ENCODE measurements around the gene NEK7.

The NEK7 gene

DNA sequence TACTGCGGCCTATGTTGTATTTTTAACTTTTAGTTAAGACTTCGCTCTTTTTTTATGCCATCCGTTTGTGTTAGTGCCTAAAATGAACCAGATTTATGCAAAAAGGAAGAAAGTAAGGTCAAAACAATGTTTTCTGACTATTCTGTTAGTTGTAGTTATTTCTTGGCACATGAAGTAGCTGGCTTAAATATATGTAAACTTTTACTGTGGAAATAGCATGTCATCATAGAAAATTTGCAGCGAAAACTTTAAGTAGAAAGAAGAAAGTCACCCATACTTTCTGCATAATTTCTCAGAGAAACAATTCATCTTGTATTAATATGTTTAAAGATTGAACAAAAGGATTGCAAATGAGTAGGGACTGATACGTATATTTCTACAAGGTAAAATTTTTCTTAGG is 106.4 kb downstream of the NEK7 start:
- DNase-seq = no peak

DNA sequence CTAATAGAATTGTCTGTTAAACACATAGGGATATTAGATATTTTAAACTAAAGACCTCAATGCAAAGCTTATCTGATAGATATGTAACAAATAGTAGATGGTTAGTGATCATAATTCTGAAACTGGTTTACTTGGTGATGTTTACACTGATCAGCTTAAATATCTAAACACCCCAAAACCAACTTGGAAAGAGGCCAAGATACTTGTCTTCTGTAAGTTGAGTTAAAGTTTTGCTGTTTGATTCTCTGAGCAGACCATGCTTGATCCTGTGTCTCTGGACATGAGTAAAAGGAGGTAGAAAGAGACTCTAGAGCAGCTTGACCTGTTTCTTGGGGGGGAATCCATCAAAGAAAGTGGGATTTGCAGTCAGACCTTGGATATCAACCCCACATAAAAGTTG is 107.5 kb downstream of the NEK7 start:
- DNase-seq = no peak

DNA sequence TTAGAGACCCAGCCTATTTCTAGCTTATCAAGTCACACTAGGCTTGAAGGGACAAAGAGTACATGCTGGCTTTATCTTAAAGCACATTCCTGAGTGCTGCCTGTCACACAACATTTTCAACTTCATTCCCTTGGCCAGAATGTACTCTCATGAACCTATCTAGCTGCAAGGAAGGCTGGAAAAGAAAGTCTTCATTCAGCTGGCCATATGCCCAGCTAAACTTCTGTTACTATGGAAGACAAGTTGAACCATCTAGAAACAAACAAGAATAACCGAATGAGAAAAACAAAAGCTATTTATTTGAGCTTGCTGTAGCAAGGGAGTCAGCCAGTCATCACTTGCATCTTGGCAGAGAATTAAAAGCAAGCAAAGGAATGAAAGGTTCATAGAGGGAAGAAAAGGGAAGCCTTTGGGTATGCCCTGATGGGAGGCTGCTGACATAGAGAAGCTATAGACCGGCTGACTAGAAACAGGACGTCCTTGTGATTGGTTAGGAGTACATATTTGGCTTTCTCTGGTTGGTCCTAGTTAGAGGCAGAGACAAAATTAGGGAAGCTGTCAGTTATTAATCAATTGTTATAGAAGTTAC is 108.4 kb downstream of the NEK7 start:
- DNase-seq = no peak

DNA sequence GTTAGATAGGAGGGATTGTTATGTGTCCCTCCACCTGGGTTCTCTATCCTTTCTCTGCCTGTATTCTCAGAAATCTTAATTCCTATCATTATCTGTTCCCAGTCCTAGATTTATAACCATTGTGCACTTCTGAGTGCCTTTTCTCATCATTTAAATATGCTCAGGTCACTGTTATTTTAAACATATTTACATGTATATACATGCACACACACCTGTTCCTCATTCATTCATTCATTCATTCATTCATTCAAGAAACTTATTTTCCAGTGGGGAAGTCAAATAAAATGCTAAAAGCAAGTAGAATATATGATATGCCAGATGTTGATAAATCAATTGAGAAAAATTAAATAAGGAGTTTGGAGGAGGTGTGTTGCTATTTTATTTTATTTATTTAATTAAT is 110.3 kb downstream of the NEK7 start:
- DNase-seq = no peak

DNA sequence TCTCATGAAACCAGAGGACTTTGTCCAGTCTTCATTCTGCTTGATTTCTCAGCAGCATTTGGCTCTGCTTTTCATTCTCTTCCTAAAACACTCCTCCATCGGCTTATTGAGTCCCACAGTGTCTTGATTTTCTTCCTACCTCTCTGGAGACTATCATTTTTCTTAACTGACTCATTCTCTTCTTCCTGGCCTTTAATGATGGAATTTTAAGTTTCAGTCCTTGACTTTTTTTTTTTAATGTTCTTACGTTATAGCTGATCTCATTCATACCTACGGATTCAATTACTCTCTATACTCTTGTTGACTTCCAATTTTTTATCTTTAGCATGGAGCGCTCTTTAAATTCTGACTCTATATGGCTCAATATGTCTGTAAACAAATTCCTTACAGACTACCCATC is 111.1 kb downstream of the NEK7 start:
- no peak for DNase-seq

DNA sequence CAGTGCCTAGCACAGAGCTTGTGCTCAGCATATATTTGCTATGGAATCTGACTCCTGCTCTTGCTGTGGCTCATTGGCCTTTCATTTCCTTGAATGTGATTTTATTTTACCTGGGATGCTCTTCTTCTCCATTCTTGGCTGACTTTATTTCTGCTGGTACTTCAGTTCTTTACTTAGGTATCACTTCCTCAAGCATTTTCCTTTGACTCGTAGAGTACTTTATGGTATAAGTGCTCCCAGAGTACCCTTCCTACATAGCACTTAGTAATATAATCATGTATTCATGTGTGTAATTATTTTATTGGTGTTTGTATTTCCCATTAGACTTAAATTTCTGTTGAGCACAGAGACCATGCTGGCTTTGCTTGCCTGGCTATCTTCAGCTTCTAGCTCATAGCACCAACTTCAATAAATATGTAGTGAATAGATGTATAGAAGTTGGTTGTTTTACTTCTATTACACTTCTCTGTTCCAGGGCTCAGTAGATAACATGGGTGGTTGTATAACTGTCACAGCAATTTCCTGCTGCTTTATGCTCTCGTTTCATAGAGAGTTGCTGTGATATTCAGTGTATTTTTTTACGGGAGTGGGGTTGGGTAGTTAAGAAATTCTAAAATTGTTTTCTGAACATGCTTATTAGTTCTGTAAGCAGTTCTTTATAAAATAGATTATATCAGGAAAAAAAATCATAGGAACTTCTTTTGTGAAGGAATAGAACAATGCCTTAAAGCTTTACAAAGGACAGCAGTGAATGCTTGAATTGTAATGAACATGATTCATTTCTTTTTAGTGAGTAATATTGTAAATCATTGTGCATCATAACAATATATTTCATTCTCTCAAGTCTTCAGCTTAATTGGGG is 112.2 kb downstream of the NEK7 start:
- no peak for DNase-seq

DNA sequence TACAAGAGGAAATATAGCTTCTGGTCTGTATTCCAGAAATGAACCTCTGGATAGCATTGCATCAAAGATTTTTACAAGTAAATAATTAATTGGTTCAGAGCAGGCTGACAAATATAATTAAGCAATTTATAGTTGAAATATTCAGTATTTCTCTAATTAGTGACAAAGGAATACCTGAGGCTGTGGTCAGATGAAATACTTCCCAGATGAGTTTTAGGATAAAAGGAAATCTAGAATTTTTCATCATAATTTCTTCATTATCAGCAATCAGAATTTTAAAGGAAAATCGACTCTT is 112.8 kb downstream of the NEK7 start:
- DNase-seq = no peak

DNA sequence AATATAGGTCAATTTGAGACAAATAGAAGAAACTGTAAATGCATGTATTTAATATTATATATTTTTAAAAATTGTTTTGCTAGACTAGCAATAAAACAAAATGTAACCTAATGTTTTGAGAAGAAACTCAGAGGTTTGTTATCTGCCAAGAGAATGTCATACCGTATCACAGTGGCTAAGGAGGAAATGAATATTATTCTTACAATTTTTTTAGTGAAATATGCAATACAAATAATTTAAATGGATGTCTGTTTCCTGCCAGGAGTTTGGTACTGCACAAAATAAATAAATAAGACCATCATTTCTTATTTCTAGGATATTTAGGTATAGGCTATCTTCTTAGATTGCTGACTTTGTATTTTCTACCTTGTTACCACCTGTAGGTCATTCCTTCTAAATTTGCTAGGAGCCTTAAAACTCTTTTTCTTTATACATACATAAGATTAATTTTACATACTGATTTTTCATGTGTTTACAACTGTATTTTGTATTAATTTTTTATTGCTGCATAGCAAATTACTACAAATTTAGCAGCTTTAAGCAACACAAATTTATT is 113.6 kb downstream of the NEK7 start:
- no peak for DNase-seq

DNA sequence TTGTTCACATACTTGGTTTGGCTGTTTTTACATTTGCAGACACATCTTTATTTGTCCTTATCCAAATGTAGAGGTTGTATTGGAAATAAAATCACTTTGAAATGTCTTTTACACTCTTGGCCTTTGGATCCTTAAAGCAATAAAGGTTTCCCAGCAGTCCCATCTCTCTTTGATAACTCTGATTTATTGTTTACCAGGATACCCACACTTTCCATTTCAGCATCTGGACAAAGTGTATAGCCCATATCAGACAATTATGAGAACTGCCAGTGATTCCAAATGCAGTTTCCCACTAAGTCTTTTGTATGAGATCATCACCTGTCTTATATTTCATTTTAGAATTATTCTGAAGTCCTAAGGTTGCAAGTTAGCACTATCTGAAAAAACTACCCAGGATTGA is 114.7 kb downstream of the NEK7 start:
- DNase-seq = no peak

DNA sequence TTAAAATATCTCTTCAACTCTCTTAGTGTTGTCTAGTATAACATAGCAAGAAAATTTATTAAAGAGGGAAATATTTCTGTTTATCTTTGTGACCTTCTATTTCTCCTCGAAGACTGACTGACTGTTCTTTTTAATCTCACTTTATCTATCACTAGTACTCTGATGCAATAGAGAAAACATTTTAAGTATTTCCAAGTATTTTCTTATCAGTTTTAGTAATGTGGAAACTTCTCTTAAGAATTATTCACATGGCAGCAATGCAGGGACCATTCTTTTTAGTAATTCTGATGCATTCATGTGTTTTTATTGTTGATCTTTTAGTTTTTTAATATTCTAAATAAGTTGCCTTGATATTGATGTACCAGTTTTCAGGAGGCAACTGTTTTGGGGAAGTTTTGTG is 115.7 kb downstream of the NEK7 start:
- DNase-seq = no peak

DNA sequence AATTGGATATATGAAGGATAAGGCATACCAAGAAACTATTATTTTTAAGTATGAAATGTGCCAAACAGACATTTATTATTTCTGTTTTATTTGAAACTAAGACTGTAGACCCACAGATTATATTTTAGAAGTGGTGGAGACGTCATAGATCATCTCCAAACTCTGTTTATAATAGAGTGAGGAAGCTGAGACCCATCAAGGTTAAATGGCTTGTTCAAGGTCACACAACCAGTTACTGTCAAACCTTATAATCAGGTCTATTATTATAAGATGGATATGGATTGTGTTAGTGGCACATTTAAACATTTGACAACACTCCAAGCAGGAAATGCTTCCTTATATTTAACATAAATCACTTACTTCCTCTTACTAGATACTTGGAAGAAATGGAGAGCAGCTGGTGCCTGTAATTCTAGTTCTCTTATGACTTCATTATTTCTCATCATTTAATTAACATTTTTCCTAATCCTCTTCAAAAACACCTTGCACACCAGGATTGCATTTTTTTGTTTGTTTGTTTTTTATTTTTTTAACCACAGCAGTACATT is 117.0 kb downstream of the NEK7 start:
- no peak for DNase-seq

DNA sequence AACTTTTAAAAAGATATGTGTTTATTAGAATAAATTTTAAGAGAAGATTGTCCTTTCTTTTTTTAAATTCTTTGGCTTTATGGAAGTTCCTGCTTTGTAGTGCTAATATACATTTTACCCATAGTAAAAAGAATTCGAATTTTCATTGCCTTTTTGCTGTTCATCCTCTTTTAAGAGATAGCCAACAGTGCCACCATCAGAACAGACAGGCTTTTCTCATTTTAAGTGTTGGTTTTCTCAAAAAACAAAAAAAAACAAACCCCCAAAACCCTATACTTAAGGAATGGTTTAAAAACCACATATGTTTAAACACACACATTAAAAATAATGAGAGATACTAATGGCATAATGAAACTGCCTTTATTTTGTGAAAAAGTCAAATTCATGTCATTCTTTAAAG is 118.8 kb downstream of the NEK7 start:
- DNase-seq = no peak

DNA sequence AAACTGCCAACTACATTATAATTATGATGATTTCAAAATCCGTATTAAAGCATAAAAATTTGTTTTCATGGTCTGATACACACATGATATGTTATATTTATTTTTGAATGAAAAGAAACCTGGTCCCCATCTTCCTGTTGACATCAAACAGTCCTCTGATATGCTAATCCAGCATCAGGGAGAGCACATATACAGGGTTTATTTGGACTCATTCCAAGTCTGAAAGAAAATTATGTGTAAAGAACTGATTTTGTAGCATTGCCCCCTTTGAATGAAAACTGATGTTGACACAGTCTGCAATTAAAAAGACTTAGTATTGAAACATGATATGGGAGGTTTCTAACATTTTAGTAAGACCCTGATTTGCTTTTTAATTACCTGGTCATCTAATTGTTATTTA is 119.4 kb downstream of the NEK7 start:
- DNase-seq = no peak

DNA sequence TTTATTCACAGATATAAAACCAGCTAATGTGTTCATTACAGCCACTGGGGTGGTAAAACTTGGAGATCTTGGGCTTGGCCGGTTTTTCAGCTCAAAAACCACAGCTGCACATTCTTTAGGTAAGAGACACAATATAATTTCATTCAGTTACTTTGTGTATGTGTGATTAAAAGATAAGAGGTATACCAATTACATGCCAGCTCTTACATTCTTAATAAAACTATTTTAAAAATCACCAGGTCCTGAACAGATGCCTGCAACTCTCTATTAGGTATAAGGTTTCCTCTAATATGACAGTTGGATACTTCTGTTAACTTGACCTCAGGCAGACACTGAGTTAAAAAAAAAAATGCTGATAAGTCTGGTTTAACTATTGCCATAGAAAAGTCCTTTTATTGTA is 122.1 kb downstream of the NEK7 start:
- no peak for DNase-seq

DNA sequence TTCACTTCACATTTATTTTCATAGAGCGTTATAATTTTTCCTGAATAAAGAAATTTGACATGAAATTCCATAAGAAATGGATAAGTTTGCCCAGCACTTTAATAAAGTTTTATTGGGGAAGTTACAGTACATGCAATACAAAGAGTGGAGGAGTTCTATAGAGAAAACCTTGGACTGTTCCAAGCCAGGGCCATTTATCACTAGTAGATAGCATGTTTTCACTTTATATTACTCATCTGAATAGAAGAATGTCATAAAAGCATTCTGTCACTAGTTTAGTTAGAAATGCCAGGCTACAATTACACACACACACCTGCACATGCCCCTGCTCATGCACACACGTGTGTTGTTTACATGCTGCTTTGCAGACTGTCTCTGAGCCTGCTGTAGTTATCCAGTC is 123.3 kb downstream of the NEK7 start:
- no peak for DNase-seq

DNA sequence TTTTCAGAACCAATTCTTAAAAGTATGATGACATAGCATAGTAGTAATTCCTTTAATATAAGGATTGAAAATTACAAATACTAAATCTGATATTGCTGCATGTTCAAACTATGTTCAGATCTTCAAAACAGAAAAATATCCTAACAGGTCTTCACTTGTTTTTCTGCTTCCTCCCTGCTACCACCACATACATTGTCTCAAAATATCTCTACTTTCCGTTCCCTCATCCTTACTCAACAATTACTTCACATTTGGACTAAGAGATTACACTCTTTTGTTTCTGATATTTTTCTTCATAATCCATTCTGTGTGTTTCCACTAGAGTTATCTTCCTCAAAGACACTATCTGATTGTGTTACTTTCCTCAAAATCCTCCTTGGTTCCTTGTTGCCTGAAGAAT is 125.1 kb downstream of the NEK7 start:
- no peak for DNase-seq

DNA sequence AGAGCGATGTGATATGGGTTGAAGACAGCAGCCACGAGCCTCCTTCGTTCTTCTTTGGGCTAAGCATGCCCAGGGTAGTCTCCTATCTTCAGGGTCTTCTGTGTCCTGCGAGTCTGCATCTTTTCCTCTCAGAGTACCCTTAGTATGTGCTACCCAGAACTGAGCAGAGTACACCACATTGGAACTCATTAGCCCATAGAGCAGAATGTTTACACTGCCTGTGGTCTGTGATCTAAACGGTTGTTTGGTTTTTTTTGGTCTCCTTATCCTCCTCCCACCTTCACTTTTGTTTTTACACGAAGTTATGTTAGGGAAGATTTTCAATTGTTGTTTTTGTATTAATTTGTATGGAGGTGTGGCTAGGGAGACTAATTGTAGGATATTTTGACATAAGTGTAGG is 126.4 kb downstream of the NEK7 start:
- no peak for DNase-seq

DNA sequence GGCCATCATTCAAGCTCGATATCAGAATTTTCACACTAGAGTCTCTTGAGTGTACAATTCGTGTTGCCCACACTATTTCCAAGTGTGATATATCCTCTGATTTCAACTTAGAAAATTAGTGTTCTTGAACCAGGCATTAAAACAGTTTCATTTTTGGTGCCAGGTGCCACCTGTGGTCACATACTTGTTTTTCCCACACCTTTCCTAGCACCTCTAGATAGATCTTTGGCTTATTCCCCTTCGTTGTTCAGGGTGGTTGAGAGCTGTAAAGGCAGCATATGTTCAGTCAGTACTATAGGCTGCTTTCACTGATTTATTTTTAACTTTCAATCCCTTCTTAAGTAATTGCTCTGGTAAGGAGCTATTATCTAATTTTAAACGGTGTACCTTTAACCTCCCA is 131.1 kb downstream of the NEK7 start:
- DNase-seq = no peak

DNA sequence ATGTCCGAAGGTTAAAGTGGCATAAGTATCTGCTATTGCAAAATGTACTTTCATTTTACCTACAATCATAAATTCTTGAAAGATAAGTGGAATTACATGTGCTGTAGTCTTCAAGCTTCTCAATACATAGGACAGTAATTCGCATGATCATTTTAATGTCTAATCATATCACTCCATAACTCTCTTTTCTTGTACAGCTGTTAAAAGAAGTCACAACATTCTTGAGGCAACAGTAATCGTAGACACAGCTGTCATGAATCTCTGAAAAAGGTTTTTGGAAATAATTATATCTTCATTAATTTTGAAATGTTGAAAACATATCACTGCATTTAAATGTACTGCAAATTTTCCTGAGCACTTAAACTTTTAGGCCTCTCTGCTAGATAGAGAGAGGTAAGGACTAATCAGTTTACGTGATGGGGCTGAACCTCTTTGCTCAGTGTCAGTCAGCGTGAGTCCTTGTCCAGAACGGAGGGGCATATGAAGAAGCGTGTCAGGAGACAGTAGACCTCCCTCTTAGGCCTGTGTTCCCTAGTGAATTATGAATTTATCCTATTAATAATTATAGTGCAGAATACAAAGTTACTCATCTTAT is 133.4 kb downstream of the NEK7 start:
- no peak for DNase-seq

DNA sequence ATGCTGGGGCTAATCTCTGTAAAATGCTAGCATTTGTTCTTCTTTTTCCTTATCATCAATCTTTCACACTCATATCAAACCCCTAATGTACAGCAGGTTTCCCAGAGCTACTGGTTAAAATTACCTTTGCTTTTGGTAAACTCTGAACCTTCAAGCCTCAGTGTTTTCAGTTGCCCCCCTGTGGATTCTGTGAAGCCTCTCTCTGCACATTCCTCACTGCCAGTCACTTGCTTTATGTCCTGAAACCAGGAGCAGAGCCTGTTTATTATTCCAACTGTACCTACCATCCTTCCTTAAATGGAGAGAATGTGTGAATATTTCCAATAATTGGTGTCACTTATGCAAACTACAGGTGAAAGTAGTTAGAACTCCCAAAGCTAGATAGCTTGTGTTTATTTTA is 134.2 kb downstream of the NEK7 start:
- DNase-seq = no peak

DNA sequence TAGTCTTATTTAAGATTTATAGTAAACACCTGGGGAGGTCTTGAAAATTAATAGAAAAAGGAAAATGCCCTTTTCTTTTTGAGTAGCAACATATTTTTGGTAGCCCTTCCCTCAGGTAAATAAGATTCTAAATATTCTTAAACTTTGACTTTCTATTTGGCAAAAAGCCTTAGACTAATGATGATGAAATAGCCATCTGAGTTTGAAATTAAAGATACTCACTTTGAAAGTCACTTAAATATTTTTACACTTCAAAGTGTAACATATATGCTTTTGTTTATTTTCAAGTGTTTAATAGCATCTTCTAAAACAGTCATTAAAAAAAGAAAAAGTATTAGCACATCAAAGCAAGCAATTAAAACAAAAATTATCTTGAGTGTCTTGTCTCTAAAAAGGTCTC is 135.1 kb downstream of the NEK7 start:
- DNase-seq = no peak

DNA sequence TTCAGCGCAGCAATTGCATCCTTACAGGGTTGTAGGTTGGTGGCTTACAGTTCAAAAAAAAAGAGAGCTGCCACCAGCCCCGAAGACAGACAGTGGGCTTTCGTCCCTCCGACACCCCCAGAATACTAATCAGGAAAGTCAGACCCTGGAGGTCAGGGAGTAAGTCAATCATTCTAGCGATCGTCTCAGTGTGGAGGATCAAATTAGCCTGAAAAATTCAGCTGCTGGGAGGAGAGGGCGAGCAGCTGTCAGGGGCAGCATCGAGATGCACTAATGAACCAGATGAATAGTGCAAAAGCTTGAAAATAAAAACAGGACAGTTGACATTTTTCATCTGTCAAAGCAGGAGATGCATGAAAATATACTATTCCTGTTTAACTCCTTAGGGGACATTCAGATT is 138.4 kb downstream of the NEK7 start:
- DNase-seq = no peak

DNA sequence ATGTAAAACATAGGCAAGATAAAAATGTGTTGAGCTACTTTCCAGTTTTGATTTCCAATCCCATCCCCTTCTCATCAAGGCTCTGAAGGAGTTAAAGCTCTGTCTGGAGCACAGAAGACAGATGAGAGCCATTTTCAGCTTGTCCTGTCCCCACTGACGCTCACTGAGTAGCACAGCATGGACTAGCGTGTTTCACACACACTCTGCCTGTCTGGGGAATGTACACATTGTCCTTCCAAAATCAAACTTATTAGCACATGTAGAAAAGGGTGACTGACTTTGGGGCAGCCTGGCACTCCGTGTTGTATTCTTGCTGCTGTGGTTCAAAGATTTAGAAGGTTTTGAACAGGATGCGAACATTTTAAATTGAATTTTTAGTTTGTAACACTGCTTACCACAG is 139.2 kb downstream of the NEK7 start:
- DNase-seq = no peak

DNA sequence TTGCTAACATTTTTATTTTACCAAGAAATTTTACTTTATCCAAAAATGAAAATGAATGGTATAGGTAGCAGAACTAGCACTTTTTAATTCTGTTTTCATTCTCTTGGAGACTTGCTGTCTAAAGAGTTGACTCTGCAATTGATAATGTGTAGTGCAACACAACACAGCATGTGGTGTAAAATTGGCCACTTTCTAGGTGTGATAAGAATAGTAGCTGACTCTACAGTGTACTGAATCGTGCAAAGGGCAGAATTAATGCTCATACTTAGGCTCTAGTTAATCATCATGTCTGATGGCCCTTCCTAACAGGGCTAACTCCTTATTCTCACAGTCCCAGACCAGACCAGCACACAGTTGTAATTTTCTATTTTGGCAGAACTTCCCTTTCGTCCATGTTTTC is 140.5 kb downstream of the NEK7 start:
- no peak for DNase-seq

Measured in right forelimb (tissue), 1 donor.